ENCODE measurements around the gene RABGGTA. TPM values are rescaled to one million over a fixed set of nuclear protein-coding genes. Genes with fewer than 3 reads are reported as not detected.

The RABGGTA gene
- total RNA-seq, 1 donor from 2014 or later, result 27.0 TPM

GRCh38 chr14:24241829-24242443 lies 29.5 kb downstream of the RABGGTA start:
- TF ChIP-seq CTCF (IDR thresholded peaks at IDR 0.05), result peak; percentile 58
- peaks cover 52% of the 10 kb centered on the region for H3K4me1 Mint-ChIP-seq (ENCODE audit: low read depth)
- no peaks in the 10 kb centered on the region for H3K9me3 Mint-ChIP-seq (ENCODE audit: low read depth)

GRCh38 chr14:24240110-24240918 lies 31.1 kb downstream of the RABGGTA start:
- Mint-ChIP-seq H3K4me1 (ENCODE audit: low read depth) (peaks cover 60% of the 10 kb centered on the region), H3K36me3 (ENCODE audit: low read depth) (peaks cover 22% of the 10 kb centered on the region)

More at GRCh38 chr14:24241829-24242443, 29.5 kb downstream of the RABGGTA start:
- Mint-ChIP-seq H3K36me3 (ENCODE audit: low read depth) (peaks cover 15% of the 10 kb centered on the region), H3K27me3 (ENCODE audit: low read depth) (no peaks in the 10 kb centered on the region), H3K27ac (ENCODE audit: unreplicated experiment) (peak overlapping the region; percentile 99), H3K4me3 (ENCODE audit: unreplicated experiment) (peak overlapping the region; percentile 94)
- peak; percentile 97 for DNase-seq (ENCODE audit: low spot score)

GRCh38 chr14:24238527-24239037 lies 32.8 kb downstream of the RABGGTA start:
- H3K27me3 Mint-ChIP-seq (ENCODE audit: low read depth), result no peaks in the 10 kb centered on the region
- H3K4me3 Mint-ChIP-seq (ENCODE audit: unreplicated experiment), result no peak overlapping the region
- peak overlapping the region; percentile 50 for H3K27ac Mint-ChIP-seq (ENCODE audit: unreplicated experiment)
- peaks cover 74% of the 10 kb centered on the region for H3K4me1 Mint-ChIP-seq (ENCODE audit: low read depth)
- no peaks in the 10 kb centered on the region for H3K9me3 Mint-ChIP-seq (ENCODE audit: low read depth)
- H3K36me3 Mint-ChIP-seq (ENCODE audit: low read depth), result peaks cover 22% of the 10 kb centered on the region
- no peak for TF ChIP-seq CTCF (IDR thresholded peaks at IDR 0.05)
- no peak for DNase-seq (ENCODE audit: low spot score)

More at GRCh38 chr14:24240110-24240918, 31.1 kb downstream of the RABGGTA start:
- Mint-ChIP-seq H3K9me3 (ENCODE audit: low read depth) (no peaks in the 10 kb centered on the region), H3K27me3 (ENCODE audit: low read depth) (no peaks in the 10 kb centered on the region), H3K27ac (ENCODE audit: unreplicated experiment) (peak overlapping the region; percentile 30), H3K4me3 (ENCODE audit: unreplicated experiment) (peak overlapping the region; percentile 94)
- TF ChIP-seq CTCF (IDR thresholded peaks at IDR 0.05), result no peak
- peak; percentile 44 for DNase-seq (ENCODE audit: low spot score)

- H3K27ac Mint-ChIP-seq (ENCODE audit: unreplicated experiment), result peak overlapping the region; percentile 30
- TF ChIP-seq CTCF (IDR thresholded peaks at IDR 0.05), result no peak
- no peak for DNase-seq (ENCODE audit: low spot score)
- peaks cover 74% of the 10 kb centered on the region for H3K4me1 Mint-ChIP-seq (ENCODE audit: low read depth)
- no peaks in the 10 kb centered on the region for H3K27me3 Mint-ChIP-seq (ENCODE audit: low read depth)
- no peak overlapping the region for H3K4me3 Mint-ChIP-seq (ENCODE audit: unreplicated experiment)
- no peaks in the 10 kb centered on the region for H3K9me3 Mint-ChIP-seq (ENCODE audit: low read depth)
- H3K36me3 Mint-ChIP-seq (ENCODE audit: low read depth), result peaks cover 22% of the 10 kb centered on the region
These were observed 33.3 kb downstream of the RABGGTA start for GRCh38 chr14:24238123-24238522.

GRCh38 chr14:24237463-24237955 lies 33.9 kb downstream of the RABGGTA start:
- TF ChIP-seq CTCF (IDR thresholded peaks at IDR 0.05), result no peak
- DNase-seq (ENCODE audit: low spot score), result no peak
- H3K27ac Mint-ChIP-seq (ENCODE audit: unreplicated experiment), result no peak overlapping the region
- peaks cover 74% of the 10 kb centered on the region for H3K4me1 Mint-ChIP-seq (ENCODE audit: low read depth)
- H3K9me3 Mint-ChIP-seq (ENCODE audit: low read depth), result no peaks in the 10 kb centered on the region
- H3K36me3 Mint-ChIP-seq (ENCODE audit: low read depth), result peaks cover 22% of the 10 kb centered on the region
- H3K27me3 Mint-ChIP-seq (ENCODE audit: low read depth), result no peaks in the 10 kb centered on the region
- H3K4me3 Mint-ChIP-seq (ENCODE audit: unreplicated experiment), result no peak overlapping the region
